Smooth muscle cell (in vitro differentiated cells): ENCODE results near the gene THY1. TPM values are rescaled to one million over a fixed set of nuclear protein-coding genes. Genes with fewer than 3 reads are reported as not detected.

Experiments used
- DNase-seq: peaks from one replicate; lab custom pipeline; 2025; ENCODE audit not compliant: unreplicated experiment; lab: John Stamatoyannopoulos, UW
- H2AFZ ChIP-seq: fragments of 200-600 bp; sonication (generic); 2 replicates; pipeline ENCODE4 v1.6.0; 2016; ENCODE audit warnings: antibody characterized with exemption, low read depth, mild to moderate bottlenecking
- H3F3A ChIP-seq: fragments of 200-600 bp; sonication (generic); 2 replicates; pipeline ENCODE4 v1.6.0; 2017; ENCODE audit warnings: antibody characterized with exemption, low read depth
- H3K27ac ChIP-seq: fragments of 200-600 bp; sonication (generic); 2 replicates; pipeline ENCODE4 v1.5.1; 2016; ENCODE audit warnings: low read depth, mild to moderate bottlenecking
- H3K27me3 ChIP-seq: fragments of 200-600 bp; sonication (generic); 2 replicates; pipeline ENCODE4 v1.6.1; 2016; ENCODE audit warnings: low read depth, mild to moderate bottlenecking
- H3K36me3 ChIP-seq: fragments of 200-600 bp; sonication (generic); 2 replicates; pipeline ENCODE4 v1.5.1; 2016; ENCODE audit warnings: low read depth
- H3K4me1 ChIP-seq: fragments of 200-600 bp; sonication (generic); 2 replicates; pipeline ENCODE4 v1.5.1; 2016; ENCODE audit warnings: low read depth
- H3K4me2 ChIP-seq: fragments of 200-600 bp; sonication (generic); 2 replicates; pipeline ENCODE4 v1.6.0; 2016; ENCODE audit warnings: mild to moderate bottlenecking
- H3K4me3 ChIP-seq: fragments of 200-600 bp; sonication (generic); 2 replicates; pipeline ENCODE4 v1.5.1; 2016; ENCODE audit warnings: mild to moderate bottlenecking
- H3K79me2 ChIP-seq: fragments of 200-600 bp; sonication (generic); 2 replicates; pipeline ENCODE4 v1.6.0; 2016; ENCODE audit warnings: low read depth, mild to moderate bottlenecking
- H3K9ac ChIP-seq: fragments of 200-600 bp; sonication (generic); 2 replicates; pipeline ENCODE4 v1.6.0; 2016; ENCODE audit warnings: low read depth
- H3K9me3 ChIP-seq: fragments of 200-600 bp; sonication (generic); replicated peaks from 2 replicates; pipeline ENCODE4 v1.5.1; 2016; ENCODE audit warnings: low read depth
- H4K20me1 ChIP-seq: fragments of 200-600 bp; sonication (generic); 2 replicates; pipeline ENCODE4 v1.6.0; 2016; ENCODE audit warnings: low read depth
- CTCF ChIP-seq: fragments of 200-600 bp; sonication (generic); IDR thresholded peaks from 2 replicates; pipeline ENCODE4 v1.5.1; 2017; ENCODE audit warnings: borderline replicate concordance, mild to moderate bottlenecking, antibody characterized with exemption; ENCODE audit not compliant: insufficient read depth, poor library complexity, severe bottlenecking
- WGBS: methylation state at CpG from one replicate; pipeline ENCODE4 v1.1.7; 2016; ENCODE audit warnings: low lambda C conversion rate; 5-methylcytosine and 5-hydroxymethylcytosine counted together
- polyA plus RNA-seq: library from polyadenylated mRNA; unstranded; fragments of >200 nt; fragmentation: Nextera tagmentation; extraction: Ambion mirVana; gene quantifications from 2 replicates; pipeline ENCODE4 v1.2.1, GENCODE V29; 2016
- total RNA-seq: library from RNA; depleted of rRNA; stranded (reverse); fragments of >200 nt; gene quantifications from 2 replicates; pipeline ENCODE4 v1.2.3, GENCODE V29; 2014

THY1 gene
- total and polyA plus RNA-seq, 2 experiments from 2014 or later: 297 to 614 TPM

DNA sequence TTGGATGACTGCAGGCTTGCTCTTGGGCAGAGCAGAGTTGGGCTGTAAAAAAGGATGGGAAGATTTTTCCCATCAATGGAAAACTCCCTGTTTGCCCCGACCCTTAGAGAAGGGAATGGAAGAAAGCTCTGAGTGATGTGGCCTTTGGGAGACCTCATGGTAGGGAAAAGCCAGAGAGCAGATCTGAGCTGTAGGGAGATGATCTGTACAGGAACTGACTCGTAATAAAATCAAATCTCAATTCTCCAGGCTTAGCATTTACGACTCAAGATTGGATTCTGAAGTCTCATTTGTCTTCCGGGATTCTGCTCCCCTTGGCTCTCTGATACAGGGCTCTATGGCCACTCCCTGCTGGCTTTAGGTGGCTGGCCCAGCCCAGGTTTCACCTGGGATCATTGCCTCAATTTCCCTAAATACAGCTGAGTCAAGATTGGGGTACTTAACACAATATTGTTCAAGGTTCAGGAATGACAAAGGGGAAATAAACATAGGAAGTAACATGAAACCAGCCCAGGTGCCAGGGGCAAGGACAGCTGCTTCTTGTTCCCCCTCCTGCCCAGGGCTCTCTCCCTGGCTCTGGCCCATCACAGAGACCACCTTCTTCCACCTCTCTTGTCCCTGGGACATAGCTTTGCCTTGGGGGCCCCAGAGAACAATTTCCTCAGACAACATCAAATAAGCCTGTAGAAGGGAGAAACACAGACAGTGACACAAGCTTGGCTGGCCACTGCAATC lies 38.4 kb upstream of the THY1 start:
- peak overlapping the region; percentile 88 for H3K27ac ChIP-seq
- 12% methylated on average over 4 of the region's 4 CpGs for WGBS

GRCh38 chr11:119460582-119460981 lies 37.6 kb upstream of the THY1 start:
- DNase-seq: no peak
- Histone ChIP-seq H3F3A (no peaks in the 10 kb centered on the region), H3K4me2 (peak overlapping the region; percentile 34), H2AFZ (peak overlapping the region; percentile 67), H3K4me1 (no peaks in the 10 kb centered on the region), H3K9ac (peak overlapping the region; percentile 45), H3K79me2 (no peaks in the 10 kb centered on the region), H3K4me3 (no peak overlapping the region), H3K27me3 (no peaks in the 10 kb centered on the region), H4K20me1 (no peaks in the 10 kb centered on the region), H3K36me3 (no peaks in the 10 kb centered on the region), H3K27ac (peak overlapping the region; percentile 88), H3K9me3 (no peaks in the 10 kb centered on the region)
- no peak for TF ChIP-seq CTCF
- WGBS: 22% methylated on average over 4 of the region's 4 CpGs

More for the DNA sequence above, 38.4 kb upstream of the THY1 start:
- no peak overlapping the region for H2AFZ ChIP-seq
- no peak for TF ChIP-seq CTCF
- no peaks in the 10 kb centered on the region for H3F3A ChIP-seq
- H3K9me3 ChIP-seq: no peaks in the 10 kb centered on the region
- H3K4me1 ChIP-seq: no peaks in the 10 kb centered on the region
- H3K79me2 ChIP-seq: no peaks in the 10 kb centered on the region
- H3K9ac ChIP-seq: peak overlapping the region; percentile 42
- H4K20me1 ChIP-seq: no peaks in the 10 kb centered on the region
- no peaks in the 10 kb centered on the region for H3K27me3 ChIP-seq
- H3K4me3 ChIP-seq: no peak overlapping the region
- H3K4me2 ChIP-seq: peak overlapping the region; percentile 34
- no peak for DNase-seq
- H3K36me3 ChIP-seq: no peaks in the 10 kb centered on the region

DNA sequence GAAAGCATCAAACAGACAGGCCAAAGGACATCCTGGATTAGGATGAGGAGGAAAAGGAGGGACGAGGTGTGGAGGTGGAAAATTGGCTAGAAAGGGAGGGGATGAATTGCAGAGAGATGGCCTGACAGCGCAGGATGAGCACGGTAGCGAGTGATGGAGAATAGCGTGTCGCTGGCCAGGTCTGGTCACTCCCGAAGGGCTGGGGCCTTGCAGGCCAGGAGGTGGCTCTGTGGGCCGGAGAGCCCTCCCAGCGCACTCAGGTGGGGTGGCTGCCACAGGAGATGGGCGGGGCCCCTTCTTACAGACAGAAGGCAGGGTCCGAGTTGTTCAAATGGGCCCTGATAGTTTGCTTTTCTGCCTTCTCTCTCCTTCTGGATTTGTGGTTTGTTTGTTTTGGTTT lies 37.1 kb upstream of the THY1 start:
- Histone ChIP-seq H4K20me1 (no peaks in the 10 kb centered on the region), H3K27me3 (no peaks in the 10 kb centered on the region), H3K36me3 (no peaks in the 10 kb centered on the region), H3K4me2 (peak overlapping the region; percentile 27), H3K4me1 (no peaks in the 10 kb centered on the region), H3K9me3 (no peaks in the 10 kb centered on the region), H3F3A (no peaks in the 10 kb centered on the region), H3K9ac (peak overlapping the region; percentile 45), H3K79me2 (no peaks in the 10 kb centered on the region), H2AFZ (peak overlapping the region; percentile 67), H3K4me3 (no peak overlapping the region), H3K27ac (peak overlapping the region; percentile 88)
- DNase-seq: no peak
- TF ChIP-seq CTCF: no peak
- WGBS: 88% methylated on average over 9 of the region's 11 CpGs
